HG02610 (cell line): ENCODE data around the gene AMMECR1L.
"Not testable (repeated sequence)": the region's sequence is repeated elsewhere in the genome, so short reads cannot be mapped to it uniquely, and the experiment has no call there.

Experiments
- ATAC-seq: cut with Tn5 transposase; IDR thresholded peaks from one replicate; pipeline ENCODE4 v1.9.1; 2021; ENCODE audit warnings: mild to moderate bottlenecking, moderate library complexity; ENCODE audit not compliant: unreplicated experiment

Gene AMMECR1L

DNA sequence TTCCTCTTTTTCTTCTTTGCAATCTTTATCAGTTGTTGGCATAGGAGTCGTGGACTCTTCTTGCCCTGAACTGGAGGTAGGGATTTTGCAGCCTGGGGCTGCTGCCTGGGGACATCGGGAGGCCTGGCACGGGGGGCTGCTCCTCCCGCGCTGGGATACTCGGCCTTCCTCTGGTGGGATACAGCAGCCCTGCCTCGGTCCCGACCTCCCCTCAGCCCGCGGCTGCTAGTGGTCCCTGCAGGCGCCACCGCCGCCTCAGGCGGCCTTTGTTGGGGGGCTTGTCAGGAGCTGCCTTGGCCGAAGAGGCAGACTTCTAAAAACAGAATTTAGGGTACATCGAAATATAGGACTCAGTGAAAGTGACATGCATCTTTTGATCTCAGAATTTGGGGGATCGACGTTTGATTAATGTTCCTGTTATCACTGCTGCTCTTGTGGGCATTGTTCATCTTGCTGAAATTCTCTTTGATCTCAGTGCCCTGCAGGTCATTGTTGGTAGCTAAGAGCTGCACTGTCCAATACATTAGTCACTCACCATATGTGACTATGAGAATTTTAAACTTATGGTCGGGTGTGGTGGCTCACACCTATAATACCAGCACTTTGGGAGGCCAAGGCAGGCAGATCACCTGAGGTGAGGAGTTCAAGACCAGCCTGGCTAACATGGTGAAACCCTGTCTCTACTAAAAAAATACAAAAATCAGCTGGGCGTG is 44.1 kb downstream of the AMMECR1L start:
- ATAC-seq = no peak

DNA sequence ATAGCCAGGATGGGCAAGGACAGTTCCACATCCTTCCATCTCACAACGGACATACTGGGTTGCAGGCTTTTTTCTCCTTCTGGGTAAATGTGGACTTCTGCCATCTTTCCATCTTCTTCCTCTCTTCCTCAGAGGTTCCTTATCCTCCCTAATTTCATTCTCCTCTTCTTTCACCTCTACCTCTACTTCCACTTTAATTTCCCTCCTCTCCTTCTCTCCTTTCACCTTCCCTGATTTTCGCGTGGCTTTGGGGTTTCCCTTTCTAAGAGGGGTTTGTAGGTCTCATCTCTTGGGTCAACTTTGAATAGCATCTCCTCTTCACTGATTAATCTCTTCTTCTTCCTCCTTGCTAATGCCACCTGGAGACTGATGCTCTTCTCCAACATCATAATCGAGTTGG is 44.9 kb downstream of the AMMECR1L start:
- ATAC-seq = no peak

DNA sequence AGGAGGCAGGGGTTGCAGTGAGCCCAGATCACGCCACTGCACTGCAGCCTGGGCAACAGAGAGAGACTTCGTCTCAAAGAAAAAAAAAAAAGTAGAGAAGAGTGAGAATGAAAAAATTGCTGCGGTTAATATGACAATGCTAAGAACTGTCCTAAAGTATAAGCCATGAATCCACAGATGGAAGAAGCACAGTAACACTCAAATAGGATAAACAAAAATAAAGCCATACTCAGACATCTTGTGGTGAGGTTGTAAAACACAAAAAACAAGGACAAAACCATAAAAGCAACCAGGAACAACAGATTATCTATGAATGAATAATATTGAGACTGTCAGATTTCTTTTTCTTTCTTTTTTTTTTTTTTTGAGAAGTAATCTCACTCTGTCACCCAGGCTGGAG is 50.8 kb downstream of the AMMECR1L start:
- ATAC-seq = no peak

DNA sequence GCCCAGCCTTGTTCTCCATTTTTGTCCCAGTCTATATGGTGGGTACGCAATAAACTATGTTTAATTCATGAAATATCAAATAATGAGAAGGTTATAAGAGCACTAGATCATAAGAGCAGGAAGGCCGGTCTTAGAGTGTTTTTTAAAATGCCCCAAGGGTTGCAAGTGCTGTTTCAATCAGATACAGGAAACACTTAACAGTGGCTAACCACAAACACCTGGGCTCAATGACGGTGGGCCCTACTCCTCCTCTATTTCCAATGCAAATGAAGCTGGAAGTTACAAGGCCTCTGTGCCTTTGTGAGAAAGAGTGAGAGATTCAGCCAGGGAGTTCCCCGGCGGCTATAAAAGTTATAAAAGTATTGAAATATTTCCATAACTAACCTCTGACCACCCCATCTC is 55.9 kb downstream of the AMMECR1L start:
- peak; percentile 95 for ATAC-seq

DNA sequence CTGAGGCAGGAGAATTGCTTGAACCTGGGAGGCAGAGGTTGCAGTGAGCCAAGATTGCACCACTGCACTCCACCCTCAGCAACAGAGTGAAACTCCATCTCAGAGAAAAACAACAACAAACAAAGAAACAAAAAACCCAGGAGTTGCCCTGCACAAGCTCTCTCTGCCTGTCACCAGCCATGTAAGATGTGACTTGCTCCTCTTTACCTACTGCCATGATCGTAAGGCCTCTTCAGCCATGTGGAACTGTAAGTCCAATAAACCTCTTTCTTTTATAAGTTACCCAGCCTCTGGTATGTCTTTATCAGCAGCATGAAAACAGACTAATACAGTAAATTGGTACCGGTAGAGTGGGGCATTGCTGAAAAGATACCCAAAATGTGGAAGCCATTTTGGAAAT is 59.0 kb downstream of the AMMECR1L start:
- not testable (repeated sequence) for ATAC-seq

DNA sequence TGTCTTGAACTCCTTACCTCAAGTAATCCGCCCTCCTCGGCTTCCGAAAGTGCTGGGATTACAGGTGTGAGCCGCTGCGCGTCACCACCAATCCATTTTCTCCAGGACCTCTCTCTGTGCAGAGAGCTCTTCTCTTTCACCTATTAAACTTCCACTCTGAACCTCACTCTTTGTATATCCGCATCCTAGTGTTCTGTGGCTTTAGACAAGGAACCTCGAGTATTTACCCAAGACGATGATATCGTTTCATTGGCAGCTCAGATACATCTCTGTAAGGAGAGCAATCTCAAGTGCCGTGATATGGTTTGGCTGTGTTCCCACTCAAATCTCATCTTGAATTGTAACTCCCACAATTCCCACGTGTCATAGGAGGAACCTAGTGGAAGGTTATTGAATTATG is 59.7 kb downstream of the AMMECR1L start:
- no peak for ATAC-seq

GRCh38 chr2:127820080-127820668 is 65.6 kb downstream of the AMMECR1L start:
- no peak for ATAC-seq

- ATAC-seq = no peak
Observed at GRCh38 chr2:127818794-127819425, 66.8 kb downstream of the AMMECR1L start.

- no peak for ATAC-seq
Observed at GRCh38 chr2:127818241-127818640, 67.5 kb downstream of the AMMECR1L start.

DNA sequence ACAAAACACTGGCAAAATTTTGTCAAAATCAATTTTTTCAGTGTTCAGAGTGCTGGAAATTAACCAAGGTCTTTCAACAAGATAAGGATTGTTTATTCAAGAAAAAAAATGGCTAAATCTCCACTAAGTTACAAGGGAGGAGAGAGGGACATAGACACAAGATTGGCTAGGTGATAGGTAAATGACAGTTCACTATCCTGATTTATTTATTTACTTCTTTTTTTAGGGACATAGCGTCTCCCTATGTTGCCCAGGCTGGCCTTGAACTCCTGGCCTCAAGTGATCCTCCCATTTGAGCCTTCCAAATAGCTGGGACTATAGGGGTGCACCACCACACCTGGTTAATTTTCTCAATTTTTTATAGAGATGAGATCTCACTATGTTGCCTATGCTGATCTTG is 71.1 kb downstream of the AMMECR1L start:
- ATAC-seq = no peak

DNA sequence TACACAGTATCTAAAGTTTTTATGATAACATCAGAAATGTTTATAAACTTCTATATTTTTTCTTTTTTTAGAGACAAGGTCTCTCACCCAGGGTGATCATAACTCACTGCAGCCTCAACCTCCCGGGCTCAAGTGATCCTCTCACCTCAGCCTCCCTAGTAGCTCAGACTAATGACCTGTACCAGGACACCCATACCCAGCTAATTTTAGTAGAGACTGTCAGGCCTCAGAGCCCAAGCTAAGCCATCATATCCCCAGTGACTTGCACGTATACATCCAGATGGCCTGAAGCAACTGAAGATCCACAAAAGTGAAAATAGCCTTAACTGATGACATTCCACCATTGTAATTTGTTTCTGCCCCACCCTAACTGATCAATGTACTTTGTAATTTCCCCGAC is 73.3 kb downstream of the AMMECR1L start:
- ATAC-seq = not testable (repeated sequence)
